ENCODE measurements around the gene USP44.

- TF ChIP-seq CTCF (IDR thresholded peaks at IDR 0.05; ENCODE audit: extremely low read depth in 1 of 2, insufficient read depth in 1 of 2, low read depth in 1 of 2, low read length in 2 of 2): no peak
- no peak for TF ChIP-seq POLR2AphosphoS5 (IDR thresholded peaks at IDR 0.05; ENCODE audit: insufficient read depth, low read depth, low read length)
- TF ChIP-seq EZH2 (IDR thresholded peaks at IDR 0.05; ENCODE audit: borderline replicate concordance, low read depth, low read length, severe bottlenecking): no peak
- no peak for TF ChIP-seq POLR2A (IDR thresholded peaks at IDR 0.05; ENCODE audit: low read depth, low read length)
- no peak for TF ChIP-seq GATA2 (IDR thresholded peaks at IDR 0.05; ENCODE audit: insufficient read depth, insufficient read length, low read depth, low read length)
- no peak for TF ChIP-seq MAX (IDR thresholded peaks at IDR 0.05; ENCODE audit: insufficient read depth, insufficient read length)
- no peak for TF ChIP-seq JUN (IDR thresholded peaks at IDR 0.05; ENCODE audit: borderline replicate concordance, insufficient read depth, insufficient read length, low read depth)
- TF ChIP-seq MYC (IDR thresholded peaks at IDR 0.05; ENCODE audit: low read depth, low read length): no peak
- TF ChIP-seq FOS (IDR thresholded peaks at IDR 0.05; ENCODE audit: borderline replicate concordance, insufficient read depth, low read length): no peak
Measured at GRCh38 chr12:95573951-95574576, 22.8 kb upstream of the USP44 start.

Data from endothelial cell of umbilical vein (primary cell).